Astrocyte (in vitro differentiated cells and primary cell): ENCODE data around the gene GLYAT. TPM values are rescaled to one million over a fixed set of nuclear protein-coding genes. Genes with fewer than 3 reads are reported as not detected.

Source experiments
- DNase-seq: peaks from one replicate; pipeline ENCODE4 v3.0.0-alpha.2; 2010; ENCODE audit warnings: low read depth
- FAIRE-seq: peaks from 2 replicates; lab custom pipeline; 2011; peaks lifted over from hg19 to GRCh38; lab: Jason Lieb, UNC
- H2AFZ ChIP-seq: 2 replicates; pipeline ENCODE4 v1.6.0; 2012; ENCODE audit warnings: low read depth, low read length, inconsistent platforms
- H3K27ac ChIP-seq: 2 replicates; pipeline ENCODE4 v1.5.1; 2011; ENCODE audit warnings: low read depth, low read length, inconsistent platforms
- H3K27me3 ChIP-seq: 2 replicates; pipeline ENCODE4 v1.6.0; 2011; ENCODE audit warnings: low read length, inconsistent platforms; ENCODE audit not compliant: insufficient read depth
- H3K36me3 ChIP-seq: 2 replicates; pipeline ENCODE4 v1.5.1; 2011; ENCODE audit warnings: low read length, inconsistent platforms; ENCODE audit not compliant: insufficient read depth
- H3K4me1 ChIP-seq: 2 replicates; pipeline ENCODE4 v1.5.1; 2011; ENCODE audit warnings: low read length, inconsistent platforms; ENCODE audit not compliant: insufficient read depth
- H3K4me2 ChIP-seq: 2 replicates; pipeline ENCODE4 v1.6.0; 2012; ENCODE audit warnings: low read length, inconsistent platforms
- H3K4me3 ChIP-seq: 2 replicates; pipeline ENCODE4 v1.5.1; 2011; ENCODE audit warnings: low read depth, mild to moderate bottlenecking, low read length, inconsistent platforms; ENCODE audit not compliant: insufficient read depth
- H3K79me2 ChIP-seq: 2 replicates; pipeline ENCODE4 v1.6.0; 2012; ENCODE audit warnings: mild to moderate bottlenecking, low read length, inconsistent platforms; ENCODE audit not compliant: insufficient read depth
- H3K9ac ChIP-seq: 2 replicates; pipeline ENCODE4 v1.6.0; 2012; ENCODE audit warnings: mild to moderate bottlenecking, low read length, inconsistent platforms
- H3K9me3 ChIP-seq: 2 replicates; pipeline ENCODE4 v1.5.1; 2012; ENCODE audit warnings: low read depth, mild to moderate bottlenecking, low read length, inconsistent platforms; ENCODE audit not compliant: insufficient read depth
- H4K20me1 ChIP-seq: 2 replicates; pipeline ENCODE4 v1.6.0; 2012; ENCODE audit warnings: low read length, inconsistent platforms; ENCODE audit not compliant: insufficient read depth
- H3K27ac Mint-ChIP-seq: one replicate; pipeline ENCODE4 v1.8.0; 2021; ENCODE audit warnings: mild to moderate bottlenecking, mixed read lengths; ENCODE audit not compliant: unreplicated experiment
- H3K27me3 Mint-ChIP-seq: one replicate; pipeline ENCODE4 v1.8.0; 2021; ENCODE audit warnings: low read depth, mixed read lengths; ENCODE audit not compliant: unreplicated experiment
- H3K36me3 Mint-ChIP-seq: one replicate; pipeline ENCODE4 v1.8.0; 2021; ENCODE audit warnings: low read depth, mixed read lengths; ENCODE audit not compliant: unreplicated experiment
- H3K4me1 Mint-ChIP-seq: one replicate; pipeline ENCODE4 v1.8.0; 2021; ENCODE audit warnings: low read depth, mixed read lengths; ENCODE audit not compliant: unreplicated experiment
- H3K4me3 Mint-ChIP-seq: one replicate; pipeline ENCODE4 v1.8.0; 2021; ENCODE audit warnings: mild to moderate bottlenecking, moderate library complexity, mixed read lengths; ENCODE audit not compliant: unreplicated experiment
- H3K9me3 Mint-ChIP-seq: one replicate; pipeline ENCODE4 v1.8.0; 2021; ENCODE audit warnings: mild to moderate bottlenecking, mixed read lengths; ENCODE audit not compliant: unreplicated experiment
- EZH2 ChIP-seq: IDR thresholded peaks from 2 replicates; pipeline ENCODE4 v1.6.1; 2012; ENCODE audit warnings: mild to moderate bottlenecking, low read length, inconsistent platforms; ENCODE audit not compliant: insufficient read depth
- total RNA-seq: library from RNA; stranded (reverse); gene quantifications from 2 replicates; pipeline ENCODE4 v1.2.1, GENCODE V29; 2021
- TF ChIP-seq, protein P1 (sequence below): IDR thresholded peaks from 2 replicates; pipeline ENCODE4 v1.5.1; 2011; ENCODE audit warnings: low read depth, mild to moderate bottlenecking, inconsistent platforms, low read length, moderate library complexity; ENCODE audit not compliant: insufficient read depth

The GLYAT gene
- total RNA-seq, 1 donor from 2014 or later: not detected

DNA sequence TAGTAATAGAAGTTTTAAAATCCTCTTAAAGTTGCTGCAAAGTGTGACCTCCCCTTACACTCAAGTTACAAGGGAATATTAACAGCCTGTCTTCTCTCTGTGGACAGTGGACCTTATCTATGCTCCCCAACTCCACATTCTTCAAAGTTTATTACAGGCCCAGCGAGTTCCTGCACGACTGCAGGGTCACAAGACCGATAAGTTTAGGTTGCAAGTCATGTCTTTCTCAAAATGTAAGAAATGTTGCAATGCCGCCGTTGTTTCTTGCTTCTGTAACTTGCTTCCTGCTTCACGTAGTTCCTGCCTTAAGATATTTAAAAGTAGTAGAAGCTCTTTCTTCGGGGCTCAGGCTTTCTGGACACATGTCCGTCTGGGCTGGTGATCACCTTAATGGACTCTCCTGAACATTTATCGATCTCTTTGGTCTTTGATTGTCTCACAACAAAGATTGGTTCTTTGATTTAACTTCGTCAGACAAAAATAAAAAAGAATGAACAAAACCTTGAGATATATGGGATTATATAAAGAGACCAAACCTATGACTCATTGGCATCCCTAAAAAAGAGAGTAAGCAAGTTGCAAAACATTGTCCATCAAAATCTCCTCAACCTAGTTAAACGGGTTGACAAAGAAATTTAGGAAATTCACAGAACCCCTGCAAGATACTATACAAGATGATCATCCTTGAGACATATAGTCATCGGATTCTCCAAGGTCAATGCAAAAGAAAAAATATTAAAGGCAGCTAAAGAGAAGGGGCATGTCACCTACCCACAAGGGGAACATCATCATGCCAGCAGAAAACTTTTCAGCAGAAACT is 45.4 kb upstream of the GLYAT start:
- no peaks in the 10 kb centered on the region for H3K27me3 Mint-ChIP-seq

DNA sequence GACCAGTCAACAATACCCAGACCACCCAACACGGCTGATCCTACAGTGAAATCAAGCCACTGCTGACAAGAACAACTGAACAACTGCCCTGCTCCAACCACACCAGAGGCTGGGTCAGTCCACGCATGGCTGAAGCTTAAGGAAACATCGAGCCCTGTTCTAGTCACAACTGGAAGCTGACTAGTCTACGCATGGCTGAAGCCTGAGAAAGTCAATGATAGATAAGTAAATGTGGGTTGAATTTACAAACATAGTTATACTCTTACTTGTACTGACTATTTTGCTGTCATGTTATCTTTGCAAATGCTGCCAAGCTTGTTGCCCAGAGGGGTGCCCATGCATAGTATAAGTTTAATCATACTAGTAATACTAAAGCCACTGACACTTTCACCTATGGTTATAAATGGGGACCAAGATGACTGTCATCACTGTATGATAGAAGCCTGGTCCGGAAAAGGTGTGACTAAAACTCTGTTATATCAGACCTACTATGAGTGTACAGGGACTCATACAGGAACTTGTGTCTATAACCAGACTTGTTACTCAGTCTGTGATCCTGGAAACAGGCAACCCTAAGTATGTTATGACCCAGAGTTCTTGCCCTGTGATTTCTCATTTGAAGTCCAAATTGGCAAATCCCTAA is 43.4 kb upstream of the GLYAT start:
- Mint-ChIP-seq H3K4me1 (peaks cover 11% of the 10 kb centered on the region), H3K4me3 (no peak overlapping the region), H3K9me3 (no peaks in the 10 kb centered on the region), H3K36me3 (no peaks in the 10 kb centered on the region), H3K27ac (no peak overlapping the region), H3K27me3 (no peaks in the 10 kb centered on the region)
- no peak for TF ChIP-seq EZH2
- TF ChIP-seq, protein P1, sequence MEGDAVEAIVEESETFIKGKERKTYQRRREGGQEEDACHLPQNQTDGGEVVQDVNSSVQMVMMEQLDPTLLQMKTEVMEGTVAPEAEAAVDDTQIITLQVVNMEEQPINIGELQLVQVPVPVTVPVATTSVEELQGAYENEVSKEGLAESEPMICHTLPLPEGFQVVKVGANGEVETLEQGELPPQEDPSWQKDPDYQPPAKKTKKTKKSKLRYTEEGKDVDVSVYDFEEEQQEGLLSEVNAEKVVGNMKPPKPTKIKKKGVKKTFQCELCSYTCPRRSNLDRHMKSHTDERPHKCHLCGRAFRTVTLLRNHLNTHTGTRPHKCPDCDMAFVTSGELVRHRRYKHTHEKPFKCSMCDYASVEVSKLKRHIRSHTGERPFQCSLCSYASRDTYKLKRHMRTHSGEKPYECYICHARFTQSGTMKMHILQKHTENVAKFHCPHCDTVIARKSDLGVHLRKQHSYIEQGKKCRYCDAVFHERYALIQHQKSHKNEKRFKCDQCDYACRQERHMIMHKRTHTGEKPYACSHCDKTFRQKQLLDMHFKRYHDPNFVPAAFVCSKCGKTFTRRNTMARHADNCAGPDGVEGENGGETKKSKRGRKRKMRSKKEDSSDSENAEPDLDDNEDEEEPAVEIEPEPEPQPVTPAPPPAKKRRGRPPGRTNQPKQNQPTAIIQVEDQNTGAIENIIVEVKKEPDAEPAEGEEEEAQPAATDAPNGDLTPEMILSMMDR: no peak
- Histone ChIP-seq H3K4me3 (no peak overlapping the region), H3K9me3 (no peaks in the 10 kb centered on the region), H3K4me1 (no peaks in the 10 kb centered on the region), H3K4me2 (no peak overlapping the region), H3K9ac (no peak overlapping the region), H3K79me2 (no peaks in the 10 kb centered on the region), H3K27me3 (no peaks in the 10 kb centered on the region), H4K20me1 (no peaks in the 10 kb centered on the region), H2AFZ (no peak overlapping the region), H3K27ac (no peak overlapping the region), H3K36me3 (no peaks in the 10 kb centered on the region)
- DNase-seq: no peak
- FAIRE-seq: no peak

More for the DNA sequence above, 45.4 kb upstream of the GLYAT start:
- Histone ChIP-seq H3K4me2 (no peak overlapping the region), H3K4me3 (no peak overlapping the region), H2AFZ (no peak overlapping the region), H4K20me1 (no peaks in the 10 kb centered on the region), H3K9ac (no peak overlapping the region), H3K27me3 (no peaks in the 10 kb centered on the region), H3K36me3 (no peaks in the 10 kb centered on the region), H3K4me1 (no peaks in the 10 kb centered on the region), H3K9me3 (peaks cover under 1% of the 10 kb centered on the region), H3K27ac (no peak overlapping the region), H3K79me2 (no peaks in the 10 kb centered on the region)
- Mint-ChIP-seq H3K27ac (no peak overlapping the region), H3K36me3 (no peaks in the 10 kb centered on the region), H3K9me3 (peaks cover 4% of the 10 kb centered on the region), H3K4me1 (no peaks in the 10 kb centered on the region), H3K4me3 (no peak overlapping the region)
- no peak for TF ChIP-seq EZH2
- TF ChIP-seq, protein P1: no peak
- no peak for FAIRE-seq
- DNase-seq: no peak

GRCh38 chr11:58774164-58774593 is 42.4 kb upstream of the GLYAT start:
- TF ChIP-seq, protein P1: no peak
- TF ChIP-seq EZH2: no peak
- Histone ChIP-seq H3K9ac (no peak overlapping the region), H3K79me2 (no peaks in the 10 kb centered on the region), H3K36me3 (no peaks in the 10 kb centered on the region), H2AFZ (no peak overlapping the region), H3K4me2 (no peak overlapping the region), H3K4me3 (no peak overlapping the region), H3K27me3 (no peaks in the 10 kb centered on the region), H4K20me1 (no peaks in the 10 kb centered on the region), H3K4me1 (no peaks in the 10 kb centered on the region), H3K9me3 (no peaks in the 10 kb centered on the region), H3K27ac (no peak overlapping the region)
- H3K27ac Mint-ChIP-seq: no peak overlapping the region
- no peaks in the 10 kb centered on the region for H3K36me3 Mint-ChIP-seq
- H3K27me3 Mint-ChIP-seq: no peaks in the 10 kb centered on the region
- H3K9me3 Mint-ChIP-seq: no peaks in the 10 kb centered on the region
- DNase-seq (no peak), FAIRE-seq (no peak)
- H3K4me1 Mint-ChIP-seq: peaks cover 15% of the 10 kb centered on the region
- no peak overlapping the region for H3K4me3 Mint-ChIP-seq
